ENCODE data around the gene FAM193A. TPM values are rescaled to one million over a fixed set of nuclear protein-coding genes. Genes with fewer than 3 reads are reported as not detected.

Gene FAM193A
- total RNA-seq, 6 experiments from 2014 or later, result 8.5 to 12.3 (median 9.7) TPM

DNA sequence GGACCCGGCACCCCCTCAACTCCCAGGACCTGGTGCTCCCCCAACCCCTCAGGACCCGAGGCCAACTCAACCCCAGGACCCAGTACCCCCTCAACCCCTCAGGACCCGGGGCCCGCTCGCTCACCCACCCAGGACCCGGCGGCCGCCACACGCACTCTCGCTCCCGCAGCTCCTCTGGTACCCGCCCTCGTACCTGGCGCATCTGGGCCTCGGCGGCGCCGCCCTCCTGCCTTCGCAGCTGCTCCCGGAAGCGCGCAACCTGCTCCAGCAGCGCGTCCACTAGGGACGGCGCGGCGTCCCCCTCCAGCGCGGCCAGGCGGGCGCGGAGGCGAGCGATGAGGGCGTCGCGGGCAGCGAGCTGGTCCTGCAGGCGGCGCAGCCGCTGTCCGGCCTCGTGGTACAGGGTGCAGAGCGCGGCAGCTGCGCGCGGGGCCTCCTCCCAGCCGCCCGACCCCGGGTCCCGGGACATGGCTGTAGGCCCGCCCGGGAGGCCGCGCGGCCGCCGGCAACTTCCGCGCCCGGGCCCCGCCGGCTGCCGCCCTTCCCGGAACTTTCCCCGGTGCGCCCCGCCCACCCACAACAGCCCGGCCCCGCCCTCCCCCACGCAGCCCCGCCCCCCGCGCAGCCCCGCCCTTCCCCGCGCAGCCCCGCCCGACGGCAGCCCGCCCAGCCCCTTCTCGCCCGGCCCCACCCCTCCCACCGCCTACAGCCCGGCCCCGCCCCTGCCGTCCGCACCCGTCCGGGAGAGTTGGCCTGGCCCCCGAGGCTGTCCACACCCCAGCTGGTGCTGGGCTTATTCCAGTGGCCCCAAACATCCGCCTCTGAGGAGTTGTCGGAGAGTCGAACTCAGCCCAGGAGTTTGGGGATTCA is 219.6 kb downstream of the FAM193A start, which contains the start of gene TNIP2:
TSS of gene TNIP2 (minus strand) at position 516 of the 870 bp plus-strand sequence. CDS start at position 469, 47 bp downstream.
- Histone ChIP-seq H3K27me3 (no peaks in the 10 kb centered on the region), H3K4me3 (peak within 1 kb of the TSS; percentile 76 to 97 (median 89)), H3K4me1 (peaks cover 0 to 11% (median 0%) of the 10 kb centered on the region in 4 donors), H3K9me3 (no peaks in the 10 kb centered on the region), H3K36me3 (no peaks in the 10 kb centered on the region), H3K27ac (peak within 1 kb of the TSS; percentile 58 to 83 (median 67))
- peak; percentile 91 to 95 (median 93) for DNase-seq
- TF ChIP-seq CTCF (IDR thresholded peaks at IDR 0.05) (peak; percentile 9 to 75 (median 30)), POLR2A (IDR thresholded peaks at IDR 0.05) (peak; percentile 84)
- intact Hi-C loops (cut with DNase I), result no loop called here
- WGBS (ENCODE audit: insufficient coverage, low coverage, low lambda C conversion rate, missing lambda C conversion rate), result under 1% methylated on average over 30 of the region's 96 CpGs
- ATAC-seq, result peak; percentile 81 to 87 (median 86)

DNA sequence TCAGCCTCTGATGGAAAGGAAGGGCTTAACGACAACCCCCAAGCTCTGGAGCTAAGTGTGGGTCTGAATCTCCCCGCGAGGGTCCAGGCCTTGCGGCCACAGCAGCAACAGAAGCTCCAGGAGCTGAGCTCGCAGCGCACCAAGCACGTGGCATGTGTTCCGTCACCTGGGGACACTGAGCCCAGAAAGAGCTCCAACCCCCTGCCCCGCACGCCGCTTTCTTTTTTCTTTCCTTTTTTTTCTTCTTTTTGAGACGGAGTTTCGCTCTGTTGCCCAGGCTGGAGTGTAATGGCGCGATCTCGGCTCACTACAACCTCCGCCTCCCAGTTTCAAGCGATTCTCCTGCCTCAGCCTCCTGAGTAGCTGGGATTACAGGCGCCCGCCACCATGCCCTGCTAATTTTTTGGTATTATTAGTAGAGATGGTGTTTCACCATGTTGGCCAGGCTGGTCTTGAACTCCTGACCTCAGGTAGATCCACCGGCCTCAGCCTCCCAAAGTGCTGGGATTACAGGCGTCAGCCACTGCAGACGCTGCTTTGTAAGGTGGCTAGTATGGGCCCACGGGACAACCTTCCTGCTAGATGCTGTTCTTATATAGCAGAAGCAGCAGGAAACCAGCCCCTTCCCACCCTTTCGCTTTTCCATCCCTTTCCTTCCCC is 220.4 kb downstream of the FAM193A start:
- ATAC-seq (no peak), DNase-seq (no peak)
- WGBS (ENCODE audit: insufficient coverage, low coverage, low lambda C conversion rate, missing lambda C conversion rate), result 74% methylated on average over 15 of the region's 25 CpGs
- intact Hi-C loops (cut with DNase I), result no loop called here
- Histone ChIP-seq H3K27ac (peak overlapping the region in 1 of 3 donors; percentile 31), H3K4me3 (peak overlapping the region in 2 of 3 donors; percentile 9 to 31), H3K36me3 (no peaks in the 10 kb centered on the region), H3K4me1 (peaks cover 0 to 17% (median 0%) of the 10 kb centered on the region in 4 donors), H3K27me3 (no peaks in the 10 kb centered on the region), H3K9me3 (no peaks in the 10 kb centered on the region)
- no peak for TF ChIP-seq CTCF (IDR thresholded peaks at IDR 0.05)
- TF ChIP-seq POLR2A (IDR thresholded peaks at IDR 0.05), result no peak

GRCh38 chr4:2757426-2757825 is 221.0 kb downstream of the FAM193A start:
- Histone ChIP-seq H3K4me3 (no peak overlapping the region), H3K27ac (no peak overlapping the region), H3K9me3 (no peaks in the 10 kb centered on the region), H3K4me1 (peaks cover 0 to 17% (median 0%) of the 10 kb centered on the region in 4 donors), H3K27me3 (no peaks in the 10 kb centered on the region), H3K36me3 (no peaks in the 10 kb centered on the region)
- intact Hi-C loops (cut with DNase I), result no loop called here
- DNase-seq (no peak), ATAC-seq (no peak)
- 86% methylated on average over 1 of the region's 3 CpGs for WGBS (ENCODE audit: insufficient coverage, low coverage, low lambda C conversion rate, missing lambda C conversion rate)
- TF ChIP-seq POLR2A (IDR thresholded peaks at IDR 0.05) (no peak), CTCF (IDR thresholded peaks at IDR 0.05) (no peak)

GRCh38 chr4:2761035-2761923 is 224.8 kb downstream of the FAM193A start:
- Histone ChIP-seq H3K4me1 (peaks cover 0 to 20% (median 0%) of the 10 kb centered on the region in 4 donors), H3K27me3 (no peaks in the 10 kb centered on the region), H3K9me3 (no peaks in the 10 kb centered on the region), H3K36me3 (no peaks in the 10 kb centered on the region), H3K4me3 (no peak overlapping the region), H3K27ac (peak overlapping the region in 2 of 3 donors; percentile 55 to 73)
- ATAC-seq (peak; percentile 52 to 71 (median 62)), DNase-seq (peak; percentile 61 to 76 (median 69))
- intact Hi-C loops (cut with DNase I), result loop anchor here in 1 of 2 donors (10.0 kb wide), 2 partner anchors 174 to 274 kb away; no protein-coding TSS in a partner anchor
- TF ChIP-seq CTCF (IDR thresholded peaks at IDR 0.05) (peak in 1 of 4 donors; percentile 17), POLR2A (IDR thresholded peaks at IDR 0.05) (no peak)
- WGBS (ENCODE audit: insufficient coverage, low coverage, low lambda C conversion rate, missing lambda C conversion rate), result 53% methylated on average over 3 of the region's 14 CpGs

Data from right lobe of liver (tissue), 6 donors.